Chondrocyte (in vitro differentiated cells): ENCODE measurements around the gene STAM2. TPM values are rescaled to one million over a fixed set of nuclear protein-coding genes. Genes with fewer than 3 reads are reported as not detected.
"Not testable (repeated sequence)": the region's sequence is repeated elsewhere in the genome, so short reads cannot be mapped to it uniquely, and the experiment has no call there.

Experiments used
- DNase-seq: peaks from one replicate; pipeline ENCODE4 v3.0.0; 2021; ENCODE audit warnings: mixed read lengths, low spot score
- H3K27ac Mint-ChIP-seq: one replicate; pipeline ENCODE4 v1.8.0; 2021; ENCODE audit warnings: mild to moderate bottlenecking, moderate library complexity, mixed read lengths; ENCODE audit not compliant: unreplicated experiment
- H3K27me3 Mint-ChIP-seq: 2 replicates; pipeline ENCODE4 v1.8.0; 2021; ENCODE audit warnings: low read depth, mixed read lengths
- H3K36me3 Mint-ChIP-seq: 2 replicates; pipeline ENCODE4 v1.8.0; 2021; ENCODE audit warnings: low read depth, mixed read lengths
- H3K4me1 Mint-ChIP-seq: 2 replicates; pipeline ENCODE4 v1.8.0; 2021; ENCODE audit warnings: low read depth, mild to moderate bottlenecking, mixed read lengths
- H3K4me3 Mint-ChIP-seq: one replicate; pipeline ENCODE4 v1.8.0; 2021; ENCODE audit warnings: mild to moderate bottlenecking, moderate library complexity, mixed read lengths; ENCODE audit not compliant: unreplicated experiment
- H3K9me3 Mint-ChIP-seq: 2 replicates; pipeline ENCODE4 v1.8.0; 2021; ENCODE audit warnings: low read depth, mixed read lengths
- total RNA-seq: library from RNA; stranded (reverse); gene quantifications from 3 replicates; pipeline ENCODE4 v1.2.1, GENCODE V29; 2021
- TF ChIP-seq, protein P1 (sequence below): fragments of 200-600 bp; sonication (generic); IDR thresholded peaks from 2 replicates; pipeline ENCODE4 v1.5.0; 2021; ENCODE audit warnings: antibody characterized with exemption, mild to moderate bottlenecking, moderate library complexity

Gene STAM2
- total RNA-seq, 1 donor from 2014 or later, result 34.7 TPM

DNA sequence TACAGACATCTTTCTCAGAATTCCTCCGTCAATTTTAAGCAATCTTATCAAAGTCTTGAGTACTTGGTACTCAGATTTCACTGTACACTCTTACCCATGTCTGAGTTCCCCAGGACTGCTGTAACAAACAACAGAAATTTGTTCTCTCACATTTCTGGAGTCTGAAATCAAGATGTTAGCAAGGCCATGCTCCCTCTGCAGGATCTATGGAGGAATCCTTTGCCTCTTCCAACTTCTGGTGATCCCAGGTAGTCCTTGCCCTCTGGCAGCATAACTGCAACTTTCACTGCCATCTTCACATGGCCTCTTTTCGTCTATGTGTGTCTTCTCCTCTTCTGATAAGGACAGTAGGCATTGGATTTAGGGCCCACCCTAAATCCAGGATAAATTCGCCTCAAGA, 59.6 kb downstream of the STAM2 start:
- Mint-ChIP-seq H3K9me3 (no peaks in the 10 kb centered on the region), H3K4me1 (peaks cover 10% of the 10 kb centered on the region), H3K27me3 (no peaks in the 10 kb centered on the region), H3K27ac (no peak overlapping the region), H3K36me3 (peaks cover 5% of the 10 kb centered on the region), H3K4me3 (no peak overlapping the region)
- TF ChIP-seq, protein P1, sequence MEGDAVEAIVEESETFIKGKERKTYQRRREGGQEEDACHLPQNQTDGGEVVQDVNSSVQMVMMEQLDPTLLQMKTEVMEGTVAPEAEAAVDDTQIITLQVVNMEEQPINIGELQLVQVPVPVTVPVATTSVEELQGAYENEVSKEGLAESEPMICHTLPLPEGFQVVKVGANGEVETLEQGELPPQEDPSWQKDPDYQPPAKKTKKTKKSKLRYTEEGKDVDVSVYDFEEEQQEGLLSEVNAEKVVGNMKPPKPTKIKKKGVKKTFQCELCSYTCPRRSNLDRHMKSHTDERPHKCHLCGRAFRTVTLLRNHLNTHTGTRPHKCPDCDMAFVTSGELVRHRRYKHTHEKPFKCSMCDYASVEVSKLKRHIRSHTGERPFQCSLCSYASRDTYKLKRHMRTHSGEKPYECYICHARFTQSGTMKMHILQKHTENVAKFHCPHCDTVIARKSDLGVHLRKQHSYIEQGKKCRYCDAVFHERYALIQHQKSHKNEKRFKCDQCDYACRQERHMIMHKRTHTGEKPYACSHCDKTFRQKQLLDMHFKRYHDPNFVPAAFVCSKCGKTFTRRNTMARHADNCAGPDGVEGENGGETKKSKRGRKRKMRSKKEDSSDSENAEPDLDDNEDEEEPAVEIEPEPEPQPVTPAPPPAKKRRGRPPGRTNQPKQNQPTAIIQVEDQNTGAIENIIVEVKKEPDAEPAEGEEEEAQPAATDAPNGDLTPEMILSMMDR, result peak; percentile 42
- DNase-seq, result no peak

DNA sequence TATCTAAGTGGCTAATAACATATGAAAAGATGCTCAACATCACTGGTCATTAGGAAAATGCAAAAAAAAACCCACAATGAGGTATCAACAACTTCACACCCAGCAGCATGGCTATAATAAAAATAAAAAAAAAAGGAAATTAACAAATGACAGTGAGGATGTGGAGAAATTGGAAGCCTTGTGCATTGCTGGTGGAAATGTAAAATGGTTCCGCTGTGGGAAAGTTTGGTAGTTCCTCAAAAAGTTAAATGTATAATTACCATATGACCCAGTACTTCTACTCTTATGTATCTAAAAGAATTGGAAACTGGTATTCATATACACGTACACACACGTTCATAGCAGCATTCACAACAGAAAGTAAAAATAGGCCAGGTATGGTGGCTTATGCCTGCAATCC, 61.2 kb downstream of the STAM2 start:
- Mint-ChIP-seq H3K9me3 (no peaks in the 10 kb centered on the region), H3K36me3 (peaks cover 2% of the 10 kb centered on the region), H3K27me3 (no peaks in the 10 kb centered on the region), H3K4me1 (peaks cover 5% of the 10 kb centered on the region), H3K27ac (no peak overlapping the region), H3K4me3 (no peak overlapping the region)
- TF ChIP-seq, protein P1, result no peak
- DNase-seq, result no peak

- not testable (repeated sequence) for DNase-seq, H3K9me3 Mint-ChIP-seq, H3K4me3 Mint-ChIP-seq, H3K27me3 Mint-ChIP-seq, H3K4me1 Mint-ChIP-seq, H3K27ac Mint-ChIP-seq, H3K36me3 Mint-ChIP-seq
Measured at GRCh38 chr2:152107140-152107539, 68.4 kb downstream of the STAM2 start.

DNA sequence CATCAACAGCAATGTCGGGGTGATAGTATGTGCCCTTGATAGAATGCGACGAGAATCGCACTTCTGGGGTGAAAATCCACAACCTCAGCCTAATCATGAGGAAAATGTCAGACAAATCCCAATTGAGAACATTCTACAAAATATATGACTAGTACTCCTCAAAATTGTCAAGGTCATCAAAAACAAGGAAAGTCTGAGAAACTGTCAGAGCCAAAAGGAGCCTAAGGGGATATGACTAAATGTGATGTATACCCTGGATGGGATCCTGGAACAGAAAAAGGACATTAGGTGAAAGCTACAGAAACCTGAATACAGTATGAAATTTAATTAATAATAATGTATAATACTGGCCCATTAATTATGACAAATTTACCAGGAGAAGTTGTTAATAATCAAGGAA, 69.1 kb downstream of the STAM2 start:
- Mint-ChIP-seq H3K36me3 (no peaks in the 10 kb centered on the region), H3K27ac (no peak overlapping the region), H3K4me3 (no peak overlapping the region), H3K4me1 (peaks cover 5% of the 10 kb centered on the region), H3K9me3 (no peaks in the 10 kb centered on the region), H3K27me3 (no peaks in the 10 kb centered on the region)
- DNase-seq, result no peak
- TF ChIP-seq, protein P1, result no peak

DNA sequence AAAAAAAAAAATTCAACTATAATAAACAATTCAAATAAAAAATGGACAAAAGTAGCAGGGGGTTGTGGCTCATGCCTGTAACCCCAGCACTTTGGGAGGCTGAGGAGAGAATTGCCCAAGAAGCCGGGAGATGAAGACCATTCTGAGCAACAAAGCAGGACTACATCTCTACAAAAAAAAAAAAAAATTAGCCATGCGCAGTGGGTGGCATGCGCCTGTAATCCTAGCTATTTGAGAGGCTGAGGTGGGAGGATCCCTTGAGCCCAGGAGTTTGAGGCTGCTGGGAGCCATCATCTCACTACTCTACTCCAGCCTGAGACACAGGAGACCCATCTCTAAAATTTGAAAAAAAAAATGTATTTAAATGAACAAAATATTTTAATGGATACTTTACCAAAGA, 72.3 kb downstream of the STAM2 start:
- no peak overlapping the region for H3K4me3 Mint-ChIP-seq

GRCh38 chr2:152100961-152101360, 74.6 kb downstream of the STAM2 start:
- Mint-ChIP-seq H3K4me3 (no peak overlapping the region), H3K27ac (no peak overlapping the region), H3K9me3 (no peaks in the 10 kb centered on the region), H3K27me3 (peaks cover 11% of the 10 kb centered on the region), H3K36me3 (no peaks in the 10 kb centered on the region), H3K4me1 (peaks cover 19% of the 10 kb centered on the region)
- DNase-seq, result no peak
- TF ChIP-seq, protein P1, result no peak

More for the DNA sequence above, 72.3 kb downstream of the STAM2 start:
- no peaks in the 10 kb centered on the region for H3K9me3 Mint-ChIP-seq
- H3K27ac Mint-ChIP-seq, result no peak overlapping the region
- H3K27me3 Mint-ChIP-seq, result peaks cover 11% of the 10 kb centered on the region
- DNase-seq, result no peak
- H3K36me3 Mint-ChIP-seq, result no peaks in the 10 kb centered on the region
- TF ChIP-seq, protein P1, result no peak
- H3K4me1 Mint-ChIP-seq, result peaks cover 15% of the 10 kb centered on the region
